ENCODE data around the gene CD226.
"Not testable (repeated sequence)": the region's sequence is repeated elsewhere in the genome, so short reads cannot be mapped to it uniquely, and the experiment has no call there.

Gene CD226

DNA sequence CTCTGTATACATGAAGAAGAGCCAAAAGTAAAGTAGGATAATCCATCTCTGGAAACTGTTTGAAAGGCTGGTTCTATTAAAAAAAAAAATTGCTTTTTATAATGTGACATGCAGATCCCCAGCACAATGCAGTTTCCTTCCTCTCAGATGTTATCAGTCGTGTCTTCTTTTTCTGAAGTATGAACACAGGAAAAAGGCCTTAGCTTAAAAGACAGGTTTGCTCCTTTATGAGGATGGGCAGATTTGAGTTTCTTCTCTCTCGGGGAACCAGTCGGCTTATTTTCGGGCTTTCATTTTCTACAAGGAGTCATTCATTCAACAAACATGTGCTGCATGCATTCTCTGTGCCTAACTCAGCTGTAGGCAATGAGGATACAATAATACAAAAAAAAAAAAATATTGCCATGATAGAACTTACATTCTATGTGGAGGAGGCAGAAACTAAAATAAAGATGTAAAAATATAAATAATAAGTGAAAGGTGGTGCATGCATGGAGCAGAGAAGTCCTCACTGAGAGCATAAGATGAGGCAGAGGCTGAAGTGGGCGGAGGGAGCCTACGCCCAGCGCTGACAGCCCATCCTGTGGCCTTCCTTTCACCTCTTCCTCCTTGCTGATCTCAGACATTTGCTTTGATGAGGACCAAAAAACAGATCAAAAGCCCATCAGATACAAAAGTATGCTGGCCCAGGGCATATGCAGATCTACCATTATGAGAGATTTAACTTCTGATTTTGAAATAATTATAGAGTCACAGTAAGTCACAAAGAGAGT, at the start of gene CD226:
TSS of gene CD226 (minus strand) at position 513 of the 773 bp plus-strand sequence. CDS start at position 46, 467 bp downstream.
- DNase-seq: no peak

DNA sequence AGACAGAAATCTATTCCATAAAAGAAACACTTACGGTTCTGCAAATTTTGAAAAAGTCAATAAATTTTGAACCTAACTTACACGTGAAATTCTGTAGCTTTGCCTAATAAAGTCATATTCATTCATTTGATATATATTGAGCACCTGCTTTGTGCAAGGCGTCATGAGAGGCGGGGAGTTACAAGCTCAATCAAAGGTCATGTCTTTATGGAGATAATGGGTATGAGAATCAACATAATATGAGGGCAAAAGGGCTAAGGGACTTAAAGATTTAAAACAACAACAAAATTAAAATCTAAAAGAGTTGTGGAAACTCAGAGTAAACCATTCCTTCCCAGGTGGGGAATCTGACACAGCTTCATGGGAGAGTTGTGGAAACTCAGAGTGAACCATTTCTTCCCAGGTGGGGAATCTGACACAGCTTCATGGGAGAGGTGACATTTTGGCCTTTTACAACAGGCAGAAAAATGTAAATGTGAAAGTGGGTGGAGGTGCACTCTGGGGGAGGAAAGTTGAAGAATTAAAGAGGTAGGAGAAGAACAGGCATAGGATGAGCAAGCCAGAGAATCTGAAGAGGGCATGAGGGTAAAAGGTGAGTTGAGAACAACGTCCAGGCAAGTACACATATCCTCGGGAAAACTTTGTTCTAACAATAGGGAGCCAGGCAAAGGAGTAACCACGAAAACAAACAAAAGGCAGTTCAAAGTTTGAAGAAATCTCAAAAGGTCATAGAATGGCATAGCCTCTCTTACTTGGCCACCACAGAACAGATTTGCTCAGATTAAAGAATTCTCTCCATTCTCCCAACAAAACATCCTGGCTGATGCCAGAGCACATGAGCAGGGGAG, 49.5 kb upstream of the CD226 start:
- no peak for DNase-seq

DNA sequence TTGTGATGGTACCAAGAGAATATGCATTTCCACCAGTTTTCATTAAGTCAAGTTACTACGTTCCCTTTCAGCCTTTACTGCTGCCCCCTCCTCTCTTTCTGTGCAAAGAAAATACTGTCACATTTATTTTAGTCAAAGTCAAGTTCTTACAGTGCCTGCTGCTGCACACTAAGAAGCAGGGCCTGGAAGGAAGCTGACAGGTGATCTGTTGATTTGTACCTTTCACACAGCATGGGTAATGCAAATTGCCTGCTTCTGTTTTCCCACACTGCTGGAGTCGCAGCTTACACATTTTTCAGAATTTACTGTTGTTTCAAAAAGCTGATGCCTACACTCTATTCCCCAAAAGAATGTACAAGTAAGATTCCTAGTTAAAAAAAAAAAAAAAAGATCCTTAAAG, 48.7 kb upstream of the CD226 start:
- DNase-seq: no peak

DNA sequence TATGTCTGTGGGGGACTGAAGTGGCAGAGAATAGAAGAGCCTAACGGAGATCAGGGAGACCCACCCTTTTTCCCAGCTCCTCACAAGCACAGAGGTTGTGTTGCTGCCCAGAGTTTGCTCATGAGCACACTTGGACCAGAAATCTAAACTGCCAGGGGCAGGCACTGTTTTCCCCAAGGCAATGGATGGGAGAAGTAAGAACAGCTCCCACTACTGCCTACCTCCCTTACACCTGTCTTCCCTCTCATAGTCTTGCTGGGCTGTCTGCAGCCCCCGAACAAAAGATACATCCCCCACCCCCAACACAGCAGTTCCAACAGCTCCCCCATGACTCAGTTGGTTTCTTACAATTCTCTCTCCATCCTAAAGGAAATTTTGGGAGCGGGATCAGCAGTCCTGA, 48.1 kb upstream of the CD226 start:
- no peak for DNase-seq

DNA sequence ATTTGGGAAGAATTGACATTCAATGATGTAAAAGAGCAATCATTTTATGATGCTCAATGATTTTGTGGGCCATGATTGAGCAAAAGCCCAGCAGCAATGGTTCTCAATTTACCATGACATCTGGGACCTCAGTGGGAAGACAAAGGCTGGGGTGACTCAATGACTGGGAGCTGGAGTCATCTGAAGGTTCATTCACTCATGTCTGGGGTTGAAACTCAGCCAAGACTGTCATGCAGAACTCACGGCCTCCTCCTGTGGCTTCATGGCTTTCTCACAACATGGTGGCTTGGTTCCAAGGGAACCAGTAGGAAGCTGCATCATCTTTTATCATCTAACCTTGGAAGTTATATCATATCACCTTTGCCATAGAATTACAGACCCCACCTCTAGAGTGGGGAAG, 45.1 kb upstream of the CD226 start:
- no peak for DNase-seq

DNA sequence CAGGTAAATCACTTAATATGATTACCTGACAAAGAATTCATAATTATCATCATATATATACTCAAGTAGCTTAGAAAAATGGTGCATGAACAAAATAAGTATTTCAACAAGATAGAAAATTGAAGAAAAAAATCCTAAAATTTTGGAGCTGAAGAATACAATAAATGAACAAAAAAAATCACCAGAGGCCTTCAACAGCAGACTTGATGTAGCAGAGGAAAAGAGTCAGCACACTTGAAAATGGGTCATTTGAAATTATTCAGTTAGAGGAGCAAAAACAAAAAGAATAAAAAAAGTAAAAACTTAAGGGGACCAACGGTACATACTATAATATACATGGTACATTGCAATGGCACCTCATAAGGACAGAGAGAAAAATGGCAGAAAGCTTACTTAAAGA, 40.2 kb upstream of the CD226 start:
- no peak for DNase-seq

DNA sequence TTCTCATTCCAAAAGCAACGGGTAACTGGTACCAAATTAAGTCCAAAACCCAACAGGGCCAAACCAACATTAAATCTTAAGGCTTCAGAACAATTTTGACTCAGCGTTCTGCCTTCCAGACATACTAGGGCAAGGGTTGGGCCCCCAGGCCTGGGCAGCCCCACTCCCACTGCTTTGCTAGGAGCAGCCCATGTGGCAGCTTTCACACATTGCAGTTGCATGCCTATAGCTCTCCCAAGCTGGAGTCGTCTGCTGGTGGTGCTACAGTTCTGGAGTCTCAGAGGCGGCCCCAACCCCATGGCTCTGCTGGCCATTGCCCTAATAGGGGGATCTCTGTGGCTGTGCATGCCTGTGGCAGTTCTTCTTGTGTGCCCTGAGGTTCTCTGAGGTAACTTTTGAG, 37.6 kb upstream of the CD226 start:
- no peak for DNase-seq

DNA sequence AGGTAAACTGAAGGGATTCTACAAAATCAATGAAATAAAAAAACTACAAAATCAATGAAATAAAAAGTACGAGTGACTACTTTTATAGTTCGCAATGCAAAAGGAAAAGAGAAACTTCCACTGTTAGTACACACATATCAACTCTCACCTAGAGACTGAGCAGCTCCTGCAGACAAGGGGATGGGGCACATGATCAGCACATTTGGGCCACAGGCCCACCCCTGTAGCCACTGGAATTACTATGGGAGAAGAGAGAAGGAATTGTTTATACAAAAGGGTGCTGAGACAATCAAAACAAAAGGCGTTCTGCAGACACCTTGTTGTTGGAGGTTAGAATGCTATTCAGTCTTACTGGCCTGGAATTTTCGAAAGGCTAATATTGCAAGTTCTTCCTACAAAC, 34.7 kb upstream of the CD226 start:
- no peak for DNase-seq

DNA sequence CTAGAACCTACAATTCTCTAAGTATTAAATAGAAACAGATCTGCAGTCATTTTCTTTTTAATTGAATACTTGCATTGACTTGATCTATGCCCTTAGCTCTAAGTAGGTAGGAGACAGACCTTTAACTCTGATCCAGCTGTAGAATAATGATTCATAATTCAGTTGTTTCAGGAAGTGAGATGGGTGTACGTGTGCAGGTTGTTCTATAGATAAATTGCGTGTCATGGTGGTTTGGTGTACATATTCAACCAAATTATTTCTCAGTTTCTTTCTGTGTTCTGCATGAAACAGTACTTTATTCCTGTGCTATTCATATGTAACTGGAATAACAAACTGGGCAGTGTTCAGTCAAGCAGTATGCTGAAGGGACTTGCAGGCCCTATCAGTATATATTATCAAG, 34.3 kb upstream of the CD226 start:
- DNase-seq: no peak

DNA sequence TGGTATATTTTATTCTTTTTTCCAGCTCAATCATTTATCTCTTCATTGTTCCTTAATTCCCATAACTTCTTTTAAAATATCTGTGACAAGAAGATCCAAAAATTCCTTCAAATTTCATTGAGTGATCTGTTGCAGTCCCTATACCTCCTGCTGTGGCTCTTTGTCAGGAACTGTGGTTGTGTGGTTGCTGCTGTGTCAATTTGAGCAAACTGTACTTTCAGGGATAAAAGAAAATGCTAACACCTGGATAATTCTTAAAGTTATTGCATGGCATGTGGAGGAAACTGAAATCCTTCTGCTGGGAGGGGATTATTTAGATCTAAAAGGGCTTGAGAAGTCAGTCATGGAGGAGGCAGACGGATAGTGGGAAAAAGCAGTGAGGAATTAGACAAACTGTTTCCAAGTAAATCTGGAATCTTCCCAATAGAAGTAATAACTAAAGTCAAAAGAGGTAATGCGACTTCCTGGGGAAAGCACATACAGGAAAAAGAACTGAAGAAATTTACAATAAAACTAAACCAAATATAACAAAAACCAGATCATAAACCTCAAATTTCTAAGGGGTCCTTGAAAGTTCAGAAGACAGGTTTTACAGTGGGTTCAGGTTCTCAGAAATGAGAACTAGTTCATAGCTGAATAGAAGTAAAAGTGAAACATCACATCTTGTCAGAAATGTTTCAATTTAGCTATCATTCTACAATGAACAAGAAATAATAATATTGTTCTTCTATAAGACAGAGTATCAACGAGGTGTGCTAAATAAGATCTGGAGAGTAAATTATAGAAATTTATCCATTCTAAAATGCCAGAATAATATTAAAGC, 33.5 kb upstream of the CD226 start:
- no peak for DNase-seq

DNA sequence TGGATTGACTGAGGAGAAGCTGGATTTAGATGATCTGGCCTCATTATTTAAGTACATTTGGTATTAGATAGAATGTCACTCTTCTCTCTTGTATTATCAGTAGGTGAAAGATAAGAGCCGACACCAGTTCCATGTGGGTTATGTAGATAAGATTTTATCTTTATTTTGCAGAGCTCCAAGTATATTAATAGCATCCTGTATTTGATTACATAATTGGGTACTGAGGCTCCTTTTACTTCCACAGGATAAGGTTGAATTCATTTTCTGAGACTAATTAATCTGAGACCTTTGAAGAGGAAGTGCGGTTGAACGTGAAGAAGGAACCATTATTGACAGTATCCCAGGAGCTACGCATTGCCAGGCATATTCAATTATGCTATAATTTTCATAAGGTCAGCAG, 32.8 kb upstream of the CD226 start:
- no peak for DNase-seq

DNA sequence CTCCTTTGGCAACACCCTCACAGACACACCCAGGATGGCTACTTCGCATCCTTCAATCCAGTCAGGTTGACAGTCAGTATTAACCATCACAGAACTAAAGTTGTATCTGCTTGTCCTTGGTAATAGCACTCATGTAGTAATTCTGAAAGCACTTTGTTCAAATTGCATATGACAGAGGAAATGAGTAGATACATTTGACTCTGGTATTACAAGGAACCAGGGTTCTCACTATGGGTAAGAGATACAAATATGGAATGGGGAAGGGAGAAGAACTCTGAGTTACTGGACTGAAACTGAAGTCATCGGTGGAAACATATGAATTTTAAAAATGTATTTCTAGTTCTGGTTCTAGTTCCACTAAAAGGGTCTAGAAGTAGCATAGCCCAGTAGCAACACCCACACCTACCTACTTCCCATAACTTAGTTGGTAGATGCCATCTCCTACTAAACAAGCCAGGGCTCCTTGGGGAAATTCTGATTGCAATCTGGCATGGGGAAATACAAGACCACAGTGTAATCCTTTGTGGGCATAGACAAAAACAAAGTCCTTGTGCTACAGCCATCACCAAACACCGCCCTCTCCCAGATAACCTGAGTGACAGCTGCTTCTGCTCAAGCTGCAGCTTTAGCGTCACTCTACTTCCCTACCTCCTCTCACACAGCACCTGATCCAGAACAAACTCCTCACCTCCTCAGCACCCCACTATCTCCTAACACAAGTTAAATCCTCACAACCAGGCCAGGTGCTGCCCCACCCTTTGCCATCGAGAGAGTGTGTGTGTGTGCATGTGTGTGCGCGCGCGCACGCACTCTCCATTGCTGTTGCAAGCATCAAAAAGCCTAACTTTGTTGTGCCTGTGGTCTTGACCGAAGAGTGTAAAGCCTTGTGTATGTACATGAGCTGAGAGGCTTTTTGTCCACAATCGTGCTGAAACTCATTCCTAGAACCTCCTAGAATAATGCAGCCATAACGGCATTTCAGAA, 31.4 kb upstream of the CD226 start:
- DNase-seq: no peak

DNA sequence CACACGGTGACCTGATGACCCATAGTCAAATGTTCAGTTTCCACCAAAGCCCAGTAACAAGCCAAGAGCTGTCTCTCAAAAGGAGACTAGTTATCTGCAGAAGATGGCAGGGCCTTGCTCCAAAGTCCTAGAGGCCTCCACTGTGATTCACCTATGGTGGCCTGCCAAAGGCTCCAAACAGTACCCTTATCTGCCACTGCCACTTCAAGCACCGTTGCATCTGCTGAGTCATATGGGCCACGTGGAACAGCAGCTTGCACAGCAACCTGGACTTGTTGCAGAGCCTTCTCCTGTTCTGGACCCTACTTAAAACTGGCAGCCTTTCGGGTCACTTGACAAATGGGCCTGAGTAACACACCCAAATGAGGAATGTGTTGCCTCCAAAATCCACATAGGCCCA, 27.6 kb upstream of the CD226 start:
- DNase-seq: not testable (repeated sequence)

DNA sequence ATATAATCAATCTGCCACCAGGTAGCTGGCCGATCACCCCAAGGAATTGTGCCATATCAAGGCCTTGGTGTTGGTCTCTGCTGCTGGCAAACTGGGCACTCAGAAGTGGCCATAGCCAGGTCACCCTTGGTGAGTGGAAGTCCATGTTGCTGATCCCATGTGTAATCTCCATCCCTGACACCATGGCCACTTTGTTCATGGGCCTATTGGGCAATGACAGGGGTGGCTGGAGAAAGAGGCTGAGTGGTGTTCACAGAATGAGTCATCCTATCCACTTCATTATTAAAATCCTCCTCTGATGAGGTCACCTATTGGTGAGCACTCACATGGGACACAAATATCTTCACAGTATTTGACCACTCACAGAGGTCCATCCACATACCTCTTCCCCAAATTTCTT, 26.7 kb upstream of the CD226 start:
- DNase-seq: no peak

DNA sequence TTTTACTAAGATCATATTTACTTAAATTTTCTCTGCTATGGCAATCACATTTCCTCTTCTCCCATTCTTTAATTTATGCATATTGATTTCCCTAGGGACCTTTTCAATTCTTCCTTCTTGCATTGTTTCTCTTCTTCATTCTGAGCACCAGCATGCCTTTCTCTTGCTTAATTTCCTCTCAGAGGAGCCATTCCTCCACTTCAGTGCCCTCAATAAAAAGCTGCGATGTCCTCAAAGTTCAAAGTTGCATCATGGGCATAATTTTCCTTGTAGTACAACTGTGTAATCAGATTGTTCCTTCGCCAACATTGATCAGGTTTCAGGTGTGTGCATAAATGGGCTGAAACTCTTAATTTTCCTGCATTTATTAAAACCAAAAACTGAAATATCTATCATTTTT, 21.8 kb upstream of the CD226 start:
- no peak for DNase-seq

DNA sequence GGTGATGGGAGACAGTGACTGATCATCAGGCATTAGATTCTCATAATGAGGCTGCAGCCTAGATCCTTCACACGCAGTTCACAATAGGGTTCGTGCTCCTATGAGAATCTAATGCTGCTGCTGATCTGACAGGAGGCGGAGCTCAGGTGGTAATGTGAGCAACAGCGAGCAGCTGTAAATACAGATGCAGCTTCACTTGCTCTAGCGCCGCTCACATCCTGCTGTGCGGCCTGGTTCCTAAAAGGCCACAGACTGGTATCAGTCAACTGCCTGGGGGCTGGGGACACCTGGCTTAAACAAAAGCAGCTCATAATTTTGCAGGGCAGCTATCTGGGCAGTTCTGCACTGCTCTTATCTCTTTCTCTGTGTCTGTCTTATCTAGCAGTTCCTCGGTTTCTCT, 20.4 kb upstream of the CD226 start:
- no peak for DNase-seq

DNA sequence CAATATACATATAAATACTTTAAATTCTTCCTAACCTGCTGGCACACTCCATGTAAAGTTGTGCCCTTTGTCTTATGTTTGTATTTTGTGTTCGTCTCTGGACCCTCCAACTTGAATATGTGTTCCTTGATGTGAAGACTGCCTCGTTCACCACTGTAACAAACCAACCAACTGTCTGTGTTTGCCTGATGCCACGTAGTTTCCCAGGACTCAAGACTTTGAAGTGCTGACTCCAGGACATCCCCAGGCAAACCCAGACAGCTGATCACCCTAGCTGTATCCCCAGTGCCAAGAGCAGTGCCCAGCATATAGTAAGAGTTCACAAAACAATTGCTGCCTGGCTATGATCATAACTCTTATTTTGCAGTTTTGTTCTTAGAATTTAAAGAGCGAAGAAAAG, 15.5 kb upstream of the CD226 start:
- no peak for DNase-seq

DNA sequence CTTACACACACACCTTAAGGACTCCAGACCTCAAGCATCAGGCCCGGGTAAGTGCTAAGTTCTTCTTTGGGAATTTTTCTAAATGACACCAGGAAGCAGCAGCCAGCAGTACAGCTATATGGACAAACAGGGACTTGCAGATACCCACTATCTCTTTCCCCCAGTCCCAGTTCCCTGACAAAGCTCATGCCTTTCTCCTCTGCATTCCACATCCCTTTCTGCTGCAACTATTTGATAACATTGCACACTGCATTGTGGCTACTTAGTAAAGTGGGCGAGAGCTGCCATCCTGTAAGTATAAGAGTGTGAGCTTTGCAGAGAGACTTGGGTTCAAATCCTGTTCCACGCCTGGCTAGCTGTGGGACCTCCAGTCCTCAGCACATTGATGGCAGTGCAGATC, 14.0 kb upstream of the CD226 start:
- no peak for DNase-seq

DNA sequence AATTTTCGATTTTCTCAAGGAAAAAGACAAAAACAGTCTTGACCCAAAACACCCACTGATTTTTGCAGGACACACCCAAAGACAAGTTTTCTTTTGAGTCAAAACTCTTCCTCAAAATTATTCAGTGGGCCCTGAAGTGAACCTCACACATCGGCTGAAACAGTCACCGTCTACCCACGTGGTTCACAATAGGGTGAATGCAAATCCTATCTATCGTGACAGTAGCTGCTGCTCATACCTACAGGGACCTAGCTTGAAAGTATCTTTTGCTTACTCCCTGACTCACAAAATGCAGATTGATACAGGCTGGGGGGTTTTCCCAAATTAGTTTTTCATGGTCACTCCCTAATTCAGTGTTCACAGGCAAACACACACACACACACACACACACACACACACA, 10.7 kb upstream of the CD226 start:
- DNase-seq: no peak

DNA sequence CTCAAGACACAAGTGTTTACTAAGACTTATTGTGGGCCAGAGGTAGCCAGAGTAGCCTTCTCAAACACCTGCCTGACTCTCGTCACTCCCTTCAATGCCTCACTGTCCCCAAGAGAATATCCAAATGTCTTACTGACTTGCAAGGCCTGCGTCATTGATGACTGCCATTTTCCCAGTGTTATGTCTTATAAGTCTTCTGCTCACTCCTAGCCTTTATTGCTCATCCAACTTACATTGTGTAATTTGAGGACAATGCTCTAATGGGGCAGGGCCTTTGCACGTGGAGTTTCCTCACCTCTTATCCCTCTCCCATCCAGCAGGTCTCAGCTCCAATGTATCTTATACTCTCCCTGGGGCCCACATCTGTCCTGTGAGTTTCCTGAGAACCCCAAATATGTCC, 10.1 kb upstream of the CD226 start:
- no peak for DNase-seq

DNA sequence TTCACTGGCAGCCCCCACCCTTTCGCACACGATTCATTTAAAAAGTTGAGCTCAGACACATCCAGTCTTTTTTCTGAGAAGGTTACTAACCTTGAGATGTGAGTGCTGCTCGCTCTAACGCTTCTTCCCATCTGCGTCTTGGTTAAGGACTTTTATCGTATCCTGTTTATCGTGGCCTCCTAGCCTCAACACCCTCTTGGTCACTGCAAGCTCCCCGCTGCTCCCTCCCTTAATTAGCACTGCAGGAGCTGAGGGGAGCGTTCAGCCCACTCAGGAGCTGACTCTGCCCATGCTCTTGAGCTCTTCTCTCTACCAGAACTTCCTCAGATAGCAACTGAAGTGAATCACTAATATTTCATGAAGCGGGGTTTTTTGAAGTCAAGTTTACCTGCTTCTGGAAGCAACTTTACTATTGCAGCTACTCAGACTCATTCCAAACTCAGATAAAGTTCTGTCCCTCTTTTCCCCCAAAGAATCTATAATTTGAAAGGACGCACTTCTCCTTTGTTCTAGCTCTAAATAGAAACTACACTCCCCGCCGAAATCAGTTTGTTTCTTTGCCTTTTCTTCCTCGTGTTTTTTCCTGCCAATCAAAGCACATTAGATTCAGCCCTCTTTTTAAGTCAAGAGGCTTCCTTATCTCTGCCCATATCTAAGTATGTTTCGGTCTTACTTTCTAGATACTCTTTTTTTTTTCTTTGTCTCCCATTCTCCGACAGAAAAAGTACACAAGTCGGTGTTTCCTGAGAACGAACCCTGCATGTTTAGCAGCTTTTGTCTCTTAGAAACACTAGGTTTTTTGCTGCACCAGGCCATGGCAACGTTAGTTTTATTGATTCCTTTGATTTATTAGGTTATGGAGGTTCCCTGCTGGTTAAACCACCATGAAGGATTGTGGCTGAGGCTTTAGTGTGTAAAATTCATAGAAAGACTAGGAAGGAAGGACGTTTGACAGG, 9.3 kb upstream of the CD226 start:
- DNase-seq: no peak
